ENCODE measurements around the gene FAM13C. TPM values are rescaled to one million over a fixed set of nuclear protein-coding genes. Genes with fewer than 3 reads are reported as not detected.

The FAM13C gene
- total and polyA plus RNA-seq, 2 of the 4 experiments (the other 2 are of a cell fraction): 1.6 to 2.9 TPM

GRCh38 chr10:59405235-59405634 is 42.9 kb upstream of the FAM13C start:
- no peak overlapping the region for H2BK120ac ChIP-seq (ENCODE audit: low read depth, low read length)
- H3K23ac ChIP-seq (ENCODE audit: low read depth, low read length): no peak overlapping the region
- no peak overlapping the region for H3K18ac ChIP-seq (ENCODE audit: low read depth, low read length)
- H2AFZ ChIP-seq (replicated peaks; ENCODE audit: low read length, poor library complexity): no peak overlapping the region
- intact Hi-C loops (cut with micrococcal nuclease) (no loop called here), in situ Hi-C loops (cut with MboI; ENCODE audit: low sequenced_read_pairs) (no loop called here), dilution Hi-C loops (cut with HindIII; ENCODE audit: low sequenced_read_pairs, unreplicated experiment) (no loop called here)
- no peak for DNase-seq
- H3K56ac ChIP-seq (ENCODE audit: extremely low read depth, insufficient read depth, low read length): no peak overlapping the region
- H3K4me2 ChIP-seq (ENCODE audit: low read depth, low read length): no peak overlapping the region
- H4K91ac ChIP-seq (ENCODE audit: insufficient read depth, low read depth, low read length): no peak overlapping the region
- H3K9me3 ChIP-seq (ENCODE audit: control insufficient read depth, insufficient read depth, low read length): no peaks in the 10 kb centered on the region
- H3K14ac ChIP-seq (replicated peaks; ENCODE audit: low read depth, low read length): no peak overlapping the region
- no peak overlapping the region for H3K4ac ChIP-seq (ENCODE audit: low read depth, low read length)
- no peaks in the 10 kb centered on the region for H3K9me1 ChIP-seq (ENCODE audit: insufficient read depth, low read length)
- ChIA-PET CTCF (no interaction called here), POLR2A (ENCODE audit: unreplicated experiment) (no interaction called here)
- BruUV-seq (replicated peaks): no TSS peak
- H2BK5ac ChIP-seq (ENCODE audit: low read depth, low read length, poor library complexity, severe bottlenecking): no peak overlapping the region
- H4K8ac ChIP-seq (ENCODE audit: low read depth in 2 of 2, low read length in 2 of 2): no peak overlapping the region
- no peak overlapping the region for H3K4me3 ChIP-seq (ENCODE audit: insufficient read depth, low read depth, low read length)
- no peak overlapping the region for H2AK9ac ChIP-seq (replicated peaks; ENCODE audit: low read depth, low read length, poor library complexity)
- H3K27me3 ChIP-seq (ENCODE audit: control insufficient read depth, insufficient read depth, low read length): no peaks in the 10 kb centered on the region
- no peak overlapping the region for H3K27ac ChIP-seq (ENCODE audit: insufficient read depth, low read length)
- no peaks in the 10 kb centered on the region for H4K20me1 ChIP-seq (ENCODE audit: insufficient read depth, low read length)
- no peaks in the 10 kb centered on the region for H3K79me1 ChIP-seq (ENCODE audit: low read depth in 1 of 2, low read length in 2 of 2)
- no peaks in the 10 kb centered on the region for H3K4me1 ChIP-seq (ENCODE audit: control insufficient read depth, insufficient read depth, low read length)
- H2BK20ac ChIP-seq (ENCODE audit: low read depth, low read length): no peak overlapping the region
- H2BK15ac ChIP-seq (ENCODE audit: low read depth, low read length): no peak overlapping the region
- no peak for ATAC-seq (ENCODE audit: low read depth)
- no CpG with 5 or more reads among the region's 3 CpGs for WGBS, 2 experiments (ENCODE audit: extremely low coverage in 2 of 2, insufficient read length in 1 of 2)
- H2AK5ac ChIP-seq (ENCODE audit: low read depth, low read length): no peak overlapping the region
- H3K36me3 ChIP-seq (ENCODE audit: control insufficient read depth, insufficient read depth, low read length): no peaks in the 10 kb centered on the region
- no peak for TF ChIP-seq BHLHE40 (IDR thresholded peaks at IDR 0.05; ENCODE audit: low read depth, low read length)
- no peak for TF ChIP-seq CEBPB (IDR thresholded peaks at IDR 0.05; ENCODE audit: low read depth, low read length)
- TF ChIP-seq NFE2L2 (IDR thresholded peaks at IDR 0.05; ENCODE audit: low read depth, low read length): no peak
- no peak for TF ChIP-seq RFX5 (IDR thresholded peaks at IDR 0.05; ENCODE audit: low read depth, low read length)
- TF ChIP-seq RCOR1 (IDR thresholded peaks at IDR 0.05; ENCODE audit: insufficient replicate concordance, low read length): no peak
- no peak for TF ChIP-seq CHD1 (IDR thresholded peaks at IDR 0.05; ENCODE audit: low read depth, low read length)
- TF ChIP-seq POLR2A (IDR thresholded peaks at IDR 0.05; ENCODE audit: low read depth, low read length): no peak
- TF ChIP-seq MXI1 (IDR thresholded peaks at IDR 0.05; ENCODE audit: borderline replicate concordance, low read depth, low read length): no peak
- TF ChIP-seq ELK1 (IDR thresholded peaks at IDR 0.05; ENCODE audit: borderline replicate concordance, low read depth, low read length): no peak
- H3K9ac ChIP-seq (ENCODE audit: low read depth, low read length): no peak overlapping the region
- no peak overlapping the region for H4K5ac ChIP-seq (ENCODE audit: low read depth, low read length)
